Right forelimb (tissue), 1 donor: ENCODE results near the gene CHDH.

Experiments used
- DNase-seq: peaks from one replicate; pipeline ENCODE4 v3.0.0-alpha.2; 2018

Gene CHDH

GRCh38 chr3:53846134-53846850, at the start of gene CHDH, which contains the start of gene IL17RB:
Gene CHDH, minus strand, starts transcription at chr3:53846419. Its CDS starts 22,411 bp downstream, at chr3:53824008.
Gene IL17RB, plus strand, starts transcription at chr3:53846568. Its CDS starts 21 bp downstream, at chr3:53846589.
- DNase-seq: peak; percentile 85

GRCh38 chr3:53892286-53892637, 46.0 kb upstream of the CHDH start:
- DNase-seq: peak; percentile 44

- peak; percentile 99 for DNase-seq
Observed at GRCh38 chr3:53891497-53892285, 45.5 kb upstream of the CHDH start, which contains the start of gene SELENOK. Gene SELENOK, minus strand, starts transcription at chr3:53891859.

- no peak for DNase-seq
Observed at GRCh38 chr3:53890726-53891475, 44.7 kb upstream of the CHDH start.

- DNase-seq: no peak
Observed at GRCh38 chr3:53888232-53888631, 42.0 kb upstream of the CHDH start.

GRCh38 chr3:53887446-53887845, 41.2 kb upstream of the CHDH start:
- no peak for DNase-seq

- no peak for DNase-seq
Observed at GRCh38 chr3:53885239-53885638, 39.0 kb upstream of the CHDH start.

- no peak for DNase-seq
Observed at GRCh38 chr3:53884623-53885022, 38.4 kb upstream of the CHDH start.

GRCh38 chr3:53883008-53883407, 36.8 kb upstream of the CHDH start:
- no peak for DNase-seq

GRCh38 chr3:53881691-53882593, 35.7 kb upstream of the CHDH start, which contains the start of gene ACTR8:
Gene ACTR8, minus strand, starts transcription at chr3:53882152. Its CDS starts 51 bp downstream, at chr3:53882101.
- DNase-seq: peak; percentile 97

- no peak for DNase-seq
Observed at GRCh38 chr3:53880396-53881345, 34.5 kb upstream of the CHDH start.

GRCh38 chr3:53865732-53866499, 19.7 kb upstream of the CHDH start:
- no peak for DNase-seq

- no peak for DNase-seq
Observed at GRCh38 chr3:53863145-53863544, 16.9 kb upstream of the CHDH start.

GRCh38 chr3:53862241-53862640, 16.0 kb upstream of the CHDH start:
- no peak for DNase-seq

- no peak for DNase-seq
Observed at GRCh38 chr3:53860196-53860595, 14.0 kb upstream of the CHDH start.

GRCh38 chr3:53859178-53859577, 13.0 kb upstream of the CHDH start:
- DNase-seq: no peak

GRCh38 chr3:53858096-53858741, 12.0 kb upstream of the CHDH start:
- DNase-seq: no peak

GRCh38 chr3:53856964-53857363, 10.7 kb upstream of the CHDH start:
- no peak for DNase-seq

GRCh38 chr3:53850895-53851294, 4.7 kb upstream of the CHDH start:
- DNase-seq: no peak

GRCh38 chr3:53849916-53850315, 3.7 kb upstream of the CHDH start:
- no peak for DNase-seq
